Stimulated activated naive B cell treated with anti-CD40 and anti-IgM and Interleukin-4, amounts not matched to agents 10 μg/mL and 1 μg/mL and 100 μg/mL, for 72 hours (primary cell): ENCODE results near the gene TUBA1C.
"Not testable (repeated sequence)": the region's sequence is repeated elsewhere in the genome, so short reads cannot be mapped to it uniquely, and the experiment has no call there.

Source experiments
- ATAC-seq, 2 donors: fragments of 150-1000 bp; cut with Tn5 transposase; replicated peaks; 2 replicates each; pipeline ENCODE4 v1.10.0; 2021; ENCODE audit warnings: moderate library complexity in 1 of 2
- DNase-seq: peaks from one replicate; pipeline ENCODE4 v3.0.0; 2021
- H3K27ac Mint-ChIP-seq: one replicate; pipeline ENCODE4 v1.8.0; 2022; ENCODE audit warnings: mild to moderate bottlenecking, mixed read lengths
- H3K27me3 Mint-ChIP-seq, 2 donors: one replicate each; pipeline ENCODE4 v1.8.0; 2022; ENCODE audit warnings: mixed read lengths in 2 of 2
- H3K36me3 Mint-ChIP-seq, 2 donors: one replicate each; pipeline ENCODE4 v1.8.0; 2022; ENCODE audit warnings: mixed read lengths in 2 of 2, mild to moderate bottlenecking in 1 of 2
- H3K4me1 Mint-ChIP-seq, 2 donors: one replicate each; pipeline ENCODE4 v1.8.0; 2022; ENCODE audit warnings: mixed read lengths in 2 of 2, mild to moderate bottlenecking in 1 of 2
- H3K4me3 Mint-ChIP-seq, 2 donors: one replicate each; pipeline ENCODE4 v1.8.0; 2022; ENCODE audit warnings: mild to moderate bottlenecking in 2 of 2, mixed read lengths in 2 of 2, moderate library complexity in 1 of 2
- H3K9me3 Mint-ChIP-seq, 2 donors: one replicate each; pipeline ENCODE4 v1.8.0; 2022; ENCODE audit warnings: mixed read lengths in 2 of 2, mild to moderate bottlenecking in 1 of 2

The TUBA1C gene

DNA sequence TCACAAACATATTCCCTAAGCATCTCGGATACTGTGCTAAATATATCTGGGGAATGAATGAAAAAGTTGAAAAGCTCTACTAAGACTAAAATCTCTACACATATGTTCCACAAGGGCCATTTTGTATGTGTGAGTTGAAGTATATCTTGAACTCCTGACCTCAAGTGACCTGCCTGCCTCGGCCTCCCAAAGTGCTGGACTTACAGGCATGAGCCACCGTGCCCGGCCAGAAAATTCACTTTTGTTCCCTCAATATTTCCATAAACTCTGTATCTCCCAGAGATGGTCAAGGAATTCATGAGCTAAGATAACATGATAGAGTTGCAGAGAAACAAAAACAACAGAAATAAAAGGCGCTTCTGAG is 1.5 kb upstream of the TUBA1C start:
- H3K27me3 Mint-ChIP-seq = no peaks in the 10 kb centered on the region
- peaks cover 0 to 4% of the 10 kb centered on the region in 2 donors for H3K9me3 Mint-ChIP-seq
- ATAC-seq = no peak
- peaks cover 11 to 41% of the 10 kb centered on the region in 2 donors for H3K4me1 Mint-ChIP-seq
- H3K27ac Mint-ChIP-seq = no peak overlapping the region
- H3K36me3 Mint-ChIP-seq = peaks cover 2 to 17% of the 10 kb centered on the region in 2 donors
- H3K4me3 Mint-ChIP-seq = peak overlapping the region; percentile 85 to 91
- no peak for DNase-seq

GRCh38 chr12:49264466-49264872 is 413 bp upstream of the TUBA1C start:
- Mint-ChIP-seq H3K36me3 (peaks cover 8 to 26% of the 10 kb centered on the region in 2 donors), H3K4me1 (peaks cover 13 to 46% of the 10 kb centered on the region in 2 donors), H3K4me3 (peak overlapping the region; percentile 91 to 94), H3K27ac (peak overlapping the region; percentile 97), H3K27me3 (no peaks in the 10 kb centered on the region), H3K9me3 (peaks cover 0 to 4% of the 10 kb centered on the region in 2 donors)
- ATAC-seq (peak; percentile 57 to 59), DNase-seq (no peak)

GRCh38 chr12:49269191-49269590 is 4.3 kb downstream of the TUBA1C start:
- ATAC-seq, H3K27me3 Mint-ChIP-seq, H3K9me3 Mint-ChIP-seq, H3K27ac Mint-ChIP-seq, DNase-seq: not testable (repeated sequence)
- Mint-ChIP-seq H3K4me3 (peak overlapping the region in 1 of 2 donors; percentile 8), H3K36me3 (peaks cover 14 to 47% of the 10 kb centered on the region in 2 donors), H3K4me1 (peaks cover 8 to 33% of the 10 kb centered on the region in 2 donors)

DNA sequence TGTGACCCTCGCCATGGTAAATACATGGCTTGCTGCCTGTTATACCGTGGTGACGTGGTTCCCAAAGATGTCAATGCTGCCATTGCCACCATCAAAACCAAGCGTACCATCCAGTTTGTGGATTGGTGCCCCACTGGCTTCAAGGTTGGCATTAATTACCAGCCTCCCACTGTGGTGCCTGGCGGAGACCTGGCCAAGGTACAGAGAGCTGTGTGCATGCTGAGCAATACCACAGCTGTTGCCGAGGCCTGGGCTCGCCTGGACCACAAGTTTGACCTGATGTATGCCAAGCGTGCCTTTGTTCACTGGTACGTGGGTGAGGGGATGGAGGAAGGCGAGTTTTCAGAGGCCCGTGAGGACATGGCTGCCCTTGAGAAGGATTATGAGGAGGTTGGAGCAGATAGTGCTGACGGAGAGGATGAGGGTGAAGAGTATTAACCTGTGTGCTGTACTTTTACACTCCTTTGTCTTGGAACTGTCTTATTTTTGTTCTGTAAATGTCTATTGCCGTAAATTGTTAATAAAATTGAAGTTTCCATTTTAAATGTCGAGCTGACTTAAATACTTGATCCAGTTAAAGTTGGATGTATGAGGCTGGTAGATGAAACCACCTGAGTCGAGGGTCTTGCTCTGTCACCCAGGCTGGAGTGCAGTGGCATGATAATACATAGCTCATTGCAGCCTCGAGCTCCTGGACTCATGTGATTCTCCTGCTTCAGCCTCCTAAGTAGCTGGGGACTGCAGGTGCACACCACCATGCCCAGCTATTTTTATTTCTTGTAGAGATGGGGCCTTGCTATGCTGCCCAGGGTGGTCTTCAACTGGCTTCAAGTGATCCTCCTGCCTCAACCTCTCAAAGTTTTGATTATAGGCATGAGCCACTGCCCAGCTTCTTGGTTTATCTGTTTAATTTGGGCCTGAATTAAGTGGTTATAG is 8.2 kb downstream of the TUBA1C start:
- H3K36me3 Mint-ChIP-seq = peaks cover 16 to 38% of the 10 kb centered on the region in 2 donors
- no peak overlapping the region for H3K4me3 Mint-ChIP-seq
- no peaks in the 10 kb centered on the region for H3K27me3 Mint-ChIP-seq
- no peak for ATAC-seq
- DNase-seq = no peak
- no peak overlapping the region for H3K27ac Mint-ChIP-seq
- H3K9me3 Mint-ChIP-seq = no peaks in the 10 kb centered on the region
- peaks cover 4 to 6% of the 10 kb centered on the region in 2 donors for H3K4me1 Mint-ChIP-seq

DNA sequence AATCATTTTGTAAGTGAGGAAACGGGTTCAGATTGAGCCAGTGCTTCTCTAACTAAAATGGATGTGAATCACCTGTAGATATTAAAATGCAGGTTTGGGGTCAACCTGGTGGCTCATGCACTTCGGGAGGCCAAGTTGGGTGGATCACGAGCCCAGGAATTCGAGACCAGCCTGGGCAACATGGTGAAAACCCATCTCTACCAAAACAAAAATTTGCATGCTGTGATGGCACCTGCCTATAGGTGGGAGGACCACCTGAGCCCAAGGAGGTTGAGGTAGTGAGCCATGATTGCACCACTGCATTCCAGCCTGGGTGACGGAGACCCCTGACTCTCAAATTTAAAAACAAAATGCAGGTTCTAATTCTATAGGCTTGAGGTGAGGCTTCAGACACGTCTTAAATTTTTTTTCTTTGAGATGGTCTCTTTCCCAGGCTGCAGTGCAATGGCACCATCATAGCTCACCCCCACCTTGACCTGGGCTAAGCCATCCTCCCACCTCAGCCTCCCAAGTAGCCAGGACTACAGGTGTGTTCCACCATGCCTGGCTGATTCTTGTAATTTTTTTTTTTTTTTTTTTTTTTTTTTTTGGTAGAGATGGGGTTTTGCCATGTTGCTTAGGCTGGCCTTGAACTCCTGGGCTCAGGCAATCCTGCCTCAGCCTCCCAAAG is 9.0 kb downstream of the TUBA1C start:
- Mint-ChIP-seq H3K4me1 (peaks cover 0 to 2% of the 10 kb centered on the region in 2 donors), H3K27me3 (no peaks in the 10 kb centered on the region), H3K9me3 (no peaks in the 10 kb centered on the region), H3K36me3 (peaks cover 13 to 35% of the 10 kb centered on the region in 2 donors), H3K4me3 (no peak overlapping the region), H3K27ac (peak overlapping the region; percentile 25)
- ATAC-seq (no peak), DNase-seq (no peak)

DNA sequence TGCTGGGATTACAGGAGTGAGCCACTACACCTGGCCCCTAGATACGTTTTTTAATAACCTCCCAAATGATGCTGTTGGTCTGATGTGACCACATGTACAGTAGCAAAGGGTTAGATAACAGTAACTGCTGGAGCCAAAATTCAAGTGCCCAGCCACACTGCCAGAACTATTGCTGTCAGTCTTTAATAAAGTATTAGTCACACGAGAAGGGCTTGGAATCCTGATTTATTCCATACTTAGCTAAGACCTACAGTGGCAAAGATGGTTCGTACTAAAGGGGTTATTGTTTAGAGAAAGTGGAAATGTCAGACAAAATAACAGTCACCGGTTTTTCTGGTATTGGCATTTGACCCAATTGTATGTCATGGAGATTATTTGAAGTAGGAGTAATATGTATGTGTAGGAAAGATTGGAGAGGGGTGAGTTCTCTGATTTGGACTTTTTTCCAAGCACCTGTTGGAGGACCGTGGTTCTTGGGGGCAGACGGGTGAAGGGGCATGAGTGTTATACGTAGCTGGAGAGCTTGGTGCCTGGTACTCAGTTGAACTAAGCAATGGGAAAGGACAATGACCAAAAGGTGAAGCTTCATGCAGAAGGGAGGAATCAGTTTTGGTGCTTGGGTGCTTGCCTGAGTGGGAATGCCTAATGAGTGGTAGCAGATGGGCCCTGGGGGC is 9.7 kb downstream of the TUBA1C start:
- Mint-ChIP-seq H3K4me3 (no peak overlapping the region), H3K27ac (no peak overlapping the region), H3K4me1 (peaks cover 0 to 2% of the 10 kb centered on the region in 2 donors), H3K36me3 (peaks cover 10 to 29% of the 10 kb centered on the region in 2 donors), H3K27me3 (peaks cover 0 to 4% of the 10 kb centered on the region in 2 donors), H3K9me3 (no peaks in the 10 kb centered on the region)
- ATAC-seq (no peak), DNase-seq (no peak)

- ATAC-seq = no peak
- H3K9me3 Mint-ChIP-seq = no peaks in the 10 kb centered on the region
- H3K27me3 Mint-ChIP-seq = peaks cover 0 to 9% of the 10 kb centered on the region in 2 donors
- DNase-seq = no peak
- peaks cover 10 to 18% of the 10 kb centered on the region in 2 donors for H3K36me3 Mint-ChIP-seq
- no peak overlapping the region for H3K4me3 Mint-ChIP-seq
- H3K4me1 Mint-ChIP-seq = peaks cover 0 to 2% of the 10 kb centered on the region in 2 donors
- H3K27ac Mint-ChIP-seq = peak overlapping the region; percentile 5
Measured at GRCh38 chr12:49276304-49277290, 11.7 kb downstream of the TUBA1C start.

GRCh38 chr12:49277466-49277865 is 12.6 kb downstream of the TUBA1C start:
- H3K27me3 Mint-ChIP-seq = peaks cover 7 to 9% of the 10 kb centered on the region in 2 donors
- no peak overlapping the region for H3K27ac Mint-ChIP-seq
- H3K4me1 Mint-ChIP-seq = peaks cover 0 to 2% of the 10 kb centered on the region in 2 donors
- peaks cover 10 to 18% of the 10 kb centered on the region in 2 donors for H3K36me3 Mint-ChIP-seq
- no peak overlapping the region for H3K4me3 Mint-ChIP-seq
- no peak for DNase-seq
- no peak for ATAC-seq
- H3K9me3 Mint-ChIP-seq = no peaks in the 10 kb centered on the region

DNA sequence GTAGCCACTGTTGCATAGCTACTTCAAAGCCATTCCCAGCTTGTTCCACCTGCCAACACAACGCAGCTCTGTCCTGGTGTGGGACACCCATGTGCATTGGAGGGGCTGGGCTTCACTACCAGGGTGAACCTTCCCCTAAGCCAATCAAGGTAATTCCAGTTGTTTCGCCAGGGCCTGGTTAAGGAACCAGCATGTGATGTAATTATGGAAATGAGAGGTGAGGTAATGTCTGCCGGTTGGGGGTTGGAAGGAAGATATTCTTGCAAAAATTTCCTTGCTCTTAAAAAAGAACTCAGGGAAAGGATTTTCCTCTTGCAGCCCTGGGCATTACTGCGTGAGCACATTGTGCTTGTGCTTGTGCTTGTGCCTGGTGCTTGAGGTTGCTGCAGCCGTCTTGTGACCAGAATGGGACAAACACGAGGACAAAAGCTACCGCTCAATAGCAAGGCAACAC is 14.9 kb downstream of the TUBA1C start:
- H3K36me3 Mint-ChIP-seq = peaks cover under 1 to 1% of the 10 kb centered on the region in 2 donors
- no peaks in the 10 kb centered on the region for H3K4me1 Mint-ChIP-seq
- DNase-seq (no peak), ATAC-seq (no peak)
- no peak overlapping the region for H3K27ac Mint-ChIP-seq
- H3K27me3 Mint-ChIP-seq = peaks cover 10 to 16% of the 10 kb centered on the region in 2 donors
- no peak overlapping the region for H3K4me3 Mint-ChIP-seq
- no peaks in the 10 kb centered on the region for H3K9me3 Mint-ChIP-seq

GRCh38 chr12:49280545-49280944 is 15.7 kb downstream of the TUBA1C start:
- not testable (repeated sequence) for H3K27ac Mint-ChIP-seq, DNase-seq, H3K36me3 Mint-ChIP-seq, H3K9me3 Mint-ChIP-seq, H3K4me1 Mint-ChIP-seq, ATAC-seq, H3K4me3 Mint-ChIP-seq
- H3K27me3 Mint-ChIP-seq = peaks cover 10 to 19% of the 10 kb centered on the region in 2 donors

GRCh38 chr12:49282302-49282701 is 17.4 kb downstream of the TUBA1C start:
- ATAC-seq (no peak), DNase-seq (no peak)
- no peaks in the 10 kb centered on the region for H3K4me1 Mint-ChIP-seq
- no peak overlapping the region for H3K4me3 Mint-ChIP-seq
- H3K9me3 Mint-ChIP-seq = no peaks in the 10 kb centered on the region
- H3K27me3 Mint-ChIP-seq = peaks cover 21 to 28% of the 10 kb centered on the region in 2 donors
- H3K36me3 Mint-ChIP-seq = no peaks in the 10 kb centered on the region
- H3K27ac Mint-ChIP-seq = no peak overlapping the region

- not testable (repeated sequence) for H3K9me3 Mint-ChIP-seq, H3K36me3 Mint-ChIP-seq, H3K4me3 Mint-ChIP-seq, ATAC-seq, H3K27ac Mint-ChIP-seq, DNase-seq, H3K4me1 Mint-ChIP-seq
- H3K27me3 Mint-ChIP-seq = peaks cover 26 to 31% of the 10 kb centered on the region in 2 donors
Measured at GRCh38 chr12:49282740-49283375, 18.0 kb downstream of the TUBA1C start.
